HCEC 1CT (cell line): ENCODE data around the gene P2RX5.
"Not testable (repeated sequence)": the region's sequence is repeated elsewhere in the genome, so short reads cannot be mapped to it uniquely, and the experiment has no call there.

Experiments
- DNase-seq: peaks from one replicate; pipeline ENCODE4 v3.0.0-alpha.2; 2017

P2RX5 gene

GRCh38 chr17:3695723-3696411 lies at the start of gene P2RX5:
TSS of gene P2RX5 (minus strand) at chr17:3696155. CDS start at chr17:3696005, 150 bp downstream.
- no peak for DNase-seq

- no peak for DNase-seq
Observed at GRCh38 chr17:3745071-3745470, 49.1 kb upstream of the P2RX5 start.

GRCh38 chr17:3744014-3744413 lies 48.1 kb upstream of the P2RX5 start:
- DNase-seq, result peak; percentile 53

GRCh38 chr17:3740611-3741073 lies 44.7 kb upstream of the P2RX5 start:
- no peak for DNase-seq

GRCh38 chr17:3739422-3740124 lies 43.6 kb upstream of the P2RX5 start:
- DNase-seq, result no peak

- DNase-seq, result no peak
Observed at GRCh38 chr17:3738562-3739295, 42.8 kb upstream of the P2RX5 start.

GRCh38 chr17:3735515-3735914 lies 39.6 kb upstream of the P2RX5 start:
- DNase-seq, result no peak

- DNase-seq, result not testable (repeated sequence)
Observed at GRCh38 chr17:3734911-3735276, 38.9 kb upstream of the P2RX5 start.

GRCh38 chr17:3732210-3732621 lies 36.3 kb upstream of the P2RX5 start:
- DNase-seq, result no peak

GRCh38 chr17:3730881-3731429 lies 35.0 kb upstream of the P2RX5 start:
- DNase-seq, result no peak

- no peak for DNase-seq
Observed at GRCh38 chr17:3729881-3730280, 33.9 kb upstream of the P2RX5 start.

GRCh38 chr17:3728099-3728498 lies 32.1 kb upstream of the P2RX5 start:
- DNase-seq, result not testable (repeated sequence)

- DNase-seq, result no peak
Observed at GRCh38 chr17:3727041-3727440, 31.1 kb upstream of the P2RX5 start.

GRCh38 chr17:3724378-3725077 lies 28.6 kb upstream of the P2RX5 start:
- DNase-seq, result no peak

GRCh38 chr17:3723556-3724377 lies 27.8 kb upstream of the P2RX5 start, which contains the start of gene HASPIN:
TSS of gene HASPIN (plus strand) at chr17:3723903. CDS start at chr17:3723936, 33 bp downstream.
- peak; percentile 85 for DNase-seq

GRCh38 chr17:3723188-3723555 lies 27.2 kb upstream of the P2RX5 start:
- no peak for DNase-seq

- DNase-seq, result no peak
Observed at GRCh38 chr17:3722716-3723115, 26.8 kb upstream of the P2RX5 start.

- DNase-seq, result no peak
Observed at GRCh38 chr17:3719265-3719664, 23.3 kb upstream of the P2RX5 start.

GRCh38 chr17:3718201-3718600 lies 22.2 kb upstream of the P2RX5 start:
- DNase-seq, result no peak

- DNase-seq, result no peak
Observed at GRCh38 chr17:3715296-3715695, 19.3 kb upstream of the P2RX5 start.

GRCh38 chr17:3712811-3713463 lies 17.0 kb upstream of the P2RX5 start:
- DNase-seq, result no peak
